Skin of body (tissue), 2 donors: ENCODE measurements around the gene BPIFB1. TPM values are rescaled to one million over a fixed set of nuclear protein-coding genes. Genes with fewer than 3 reads are reported as not detected.

Experiments used
- DNase-seq: peaks from one replicate; lab custom pipeline; 2025; lab: John Stamatoyannopoulos, UW
- total RNA-seq: library from RNA; depleted of rRNA; stranded (reverse); fragments of >200 nt; gene quantifications from one replicate; pipeline ENCODE4 v1.2.3, GENCODE V29; 2014

Gene BPIFB1
- total RNA-seq, 1 donor from 2014 or later: not detected

DNA sequence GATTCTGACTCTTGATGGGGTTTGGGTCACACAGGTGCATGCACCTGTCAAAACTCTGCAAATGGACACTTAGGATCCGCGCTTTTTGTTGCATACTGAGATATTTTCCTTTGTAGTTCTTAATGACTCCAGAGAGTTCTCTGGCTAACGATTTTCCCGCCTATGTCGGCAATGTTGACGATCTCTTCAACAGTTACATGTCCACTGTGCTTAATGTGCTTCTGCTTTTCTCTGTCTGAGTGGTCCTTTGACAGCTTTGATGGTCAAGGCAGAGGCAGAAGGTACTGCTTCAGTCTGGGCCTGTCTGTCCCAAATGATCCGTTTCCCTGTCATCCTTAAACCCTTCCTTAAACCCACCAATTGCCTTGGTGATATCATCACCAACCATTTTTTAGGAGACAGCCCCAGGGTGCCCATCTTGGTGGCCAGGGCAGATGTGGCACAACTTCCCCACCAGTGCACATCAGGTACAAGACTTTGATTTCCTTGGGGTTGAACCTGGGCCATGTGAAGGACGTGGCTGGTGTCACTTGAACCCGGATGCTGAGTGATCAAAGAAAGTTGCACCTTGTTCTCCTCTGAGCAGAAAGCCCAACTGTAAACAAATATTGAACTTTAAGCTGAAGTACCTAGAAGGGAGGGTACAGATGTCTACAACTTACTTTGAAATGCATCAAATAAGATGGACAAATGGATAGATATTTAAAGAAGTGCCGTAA, 10.7 kb upstream of the BPIFB1 start:
- no peak for DNase-seq

DNA sequence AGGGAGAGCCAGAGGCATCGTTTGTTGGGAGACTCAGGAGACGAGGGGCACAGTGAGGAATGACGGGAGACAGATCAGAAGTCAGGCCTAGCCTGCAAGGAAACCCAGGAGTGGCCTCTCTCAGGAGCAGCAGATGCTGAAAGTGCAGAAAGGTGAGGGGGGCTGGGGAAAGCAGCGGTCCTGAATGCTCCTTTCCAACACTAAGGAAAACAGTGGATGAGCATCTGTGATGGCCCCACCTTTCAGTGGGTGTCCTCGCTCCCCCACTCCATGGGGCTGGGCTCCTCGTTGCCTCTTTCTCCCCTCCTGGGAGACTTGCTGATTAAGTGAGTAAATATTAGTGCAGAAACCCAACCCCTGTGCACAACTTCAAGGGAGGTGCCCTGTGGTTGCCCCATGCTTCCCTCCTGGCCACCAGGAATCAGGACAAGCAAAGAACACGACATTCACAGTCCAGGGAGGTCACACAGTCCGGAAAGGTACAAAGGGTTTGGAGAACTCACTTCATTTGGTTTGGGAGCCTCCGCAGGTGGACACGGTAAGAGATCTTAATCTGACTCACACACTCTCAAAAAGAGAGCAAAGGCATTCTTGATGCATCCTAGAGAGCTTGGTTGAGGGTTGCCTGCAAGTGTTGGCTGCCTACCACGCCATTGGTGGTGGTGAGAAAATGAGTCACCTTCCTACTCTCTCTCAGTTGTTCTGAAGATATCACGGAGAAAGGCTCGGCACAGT, 9.7 kb upstream of the BPIFB1 start:
- DNase-seq: no peak

DNA sequence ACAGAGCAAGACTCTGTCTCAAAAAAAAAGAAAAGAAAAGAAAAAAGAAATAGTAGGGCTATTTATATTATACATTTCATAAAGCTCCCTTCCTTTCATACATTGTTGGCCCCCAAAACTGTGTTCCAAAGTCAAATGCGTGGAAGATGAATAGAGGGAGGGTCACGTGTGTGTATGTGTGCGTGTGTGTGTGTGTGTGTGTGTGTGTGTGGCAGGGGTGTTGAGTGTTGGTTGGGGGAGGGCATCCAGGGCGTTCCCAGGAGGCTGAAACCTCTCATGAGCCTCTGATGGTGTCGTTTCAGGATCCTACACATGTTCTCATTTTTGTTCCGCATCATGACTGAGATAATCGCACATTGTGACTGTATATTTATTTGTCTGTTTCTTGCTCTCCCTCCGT, 7.8 kb upstream of the BPIFB1 start:
- no peak for DNase-seq

DNA sequence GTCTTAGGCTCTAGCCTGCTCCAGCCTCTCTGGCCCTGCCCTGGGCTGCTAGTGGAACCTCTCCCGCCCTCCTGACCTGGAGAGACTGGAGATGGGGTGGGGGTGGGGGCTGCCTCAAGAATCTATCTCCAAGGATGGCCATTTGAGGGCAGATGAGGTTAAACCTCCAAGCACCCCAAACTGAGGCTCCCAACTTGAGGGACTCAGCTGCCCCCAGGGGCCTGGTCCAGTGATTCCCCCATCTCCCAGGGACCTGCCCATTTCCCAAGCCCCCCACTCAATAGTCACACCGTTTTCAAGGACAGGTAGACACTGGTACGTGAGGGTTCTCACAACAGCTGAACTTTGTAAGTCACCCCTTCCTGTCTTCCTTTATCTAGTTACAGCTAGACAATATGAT, 7.1 kb upstream of the BPIFB1 start:
- no peak for DNase-seq

DNA sequence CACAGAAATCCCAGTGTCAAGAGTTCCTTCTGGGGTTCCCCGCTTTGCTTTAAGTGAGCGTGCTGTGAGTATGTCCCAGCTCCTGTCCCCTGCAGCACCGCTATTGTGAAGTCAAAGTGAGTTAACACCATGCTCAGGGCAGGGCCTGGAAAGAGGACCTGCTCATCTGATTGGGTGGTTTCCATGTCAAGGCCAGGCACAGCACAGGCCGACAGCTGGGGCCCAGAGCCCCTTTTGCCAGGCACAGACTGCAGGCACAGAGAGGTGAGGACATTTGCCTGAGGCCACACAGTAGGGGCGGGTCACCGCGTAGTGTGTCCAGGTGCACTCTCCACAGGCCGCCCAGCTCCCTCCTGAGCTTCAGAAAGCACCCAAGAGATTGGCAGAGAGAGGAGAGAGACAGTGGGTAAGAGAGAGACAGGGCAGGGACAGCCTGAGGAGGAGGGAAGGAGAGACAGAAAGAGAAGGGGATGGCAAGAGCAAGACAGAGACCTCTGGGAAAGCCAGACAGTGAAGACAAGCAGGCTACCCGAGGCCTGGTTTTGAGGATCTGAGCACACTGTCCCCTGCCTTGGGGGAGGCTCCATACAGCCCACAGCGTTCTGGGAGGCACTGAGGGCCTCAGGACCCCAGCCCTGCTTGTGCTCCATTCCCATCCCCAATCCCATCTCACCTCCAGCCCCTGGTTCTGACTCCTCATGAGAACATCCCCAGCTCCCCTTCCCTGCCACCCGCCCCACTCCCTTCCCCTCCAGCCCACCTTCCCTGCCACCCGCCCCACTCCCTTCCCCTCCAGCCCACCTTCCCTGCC, 6.5 kb upstream of the BPIFB1 start:
- DNase-seq: no peak

DNA sequence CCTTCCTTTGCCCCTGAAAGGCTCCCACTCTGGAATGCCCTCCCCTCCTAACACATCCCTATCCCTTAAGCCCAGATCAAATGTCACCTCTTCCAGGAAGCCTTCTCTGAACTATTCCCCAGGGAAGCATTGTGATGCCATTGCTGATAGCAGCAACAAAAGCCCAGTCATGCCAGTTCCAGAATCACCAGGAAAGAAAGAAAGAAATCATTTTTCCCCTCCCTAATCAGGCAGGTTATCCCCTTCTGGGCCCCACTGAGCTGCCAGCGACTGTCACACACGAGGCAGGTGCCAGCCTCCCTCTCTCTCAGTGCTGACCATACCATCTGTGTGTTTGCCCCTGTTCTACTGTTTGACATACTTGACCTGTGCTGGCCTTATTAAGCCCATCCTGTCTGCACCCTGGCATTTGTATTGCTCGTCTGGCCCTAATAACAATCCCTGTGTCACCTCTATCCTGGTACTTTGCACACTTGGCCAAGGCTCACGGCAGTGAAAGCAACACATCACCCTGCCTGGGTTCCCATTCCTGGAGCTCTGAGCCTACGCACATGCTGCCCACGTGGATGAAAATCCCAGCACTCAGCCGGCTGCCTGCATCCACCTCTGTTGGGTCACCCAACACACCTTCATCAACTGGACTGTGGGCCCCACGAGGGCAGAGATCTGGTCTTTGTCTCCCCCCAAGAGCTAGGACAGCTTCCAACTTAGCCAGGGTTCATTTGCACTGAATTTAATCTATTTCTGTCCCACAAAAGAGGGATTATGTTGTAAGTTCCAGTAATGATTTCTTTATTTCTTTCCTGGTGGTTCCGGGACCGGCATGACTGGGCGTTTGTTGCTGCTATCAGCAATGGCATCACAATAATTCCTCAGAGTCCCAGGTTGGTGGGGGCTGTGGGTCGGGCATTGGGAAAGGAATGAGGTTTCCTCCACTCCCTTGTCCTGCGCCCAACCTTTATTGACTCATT, 5.3 kb upstream of the BPIFB1 start:
- no peak for DNase-seq

DNA sequence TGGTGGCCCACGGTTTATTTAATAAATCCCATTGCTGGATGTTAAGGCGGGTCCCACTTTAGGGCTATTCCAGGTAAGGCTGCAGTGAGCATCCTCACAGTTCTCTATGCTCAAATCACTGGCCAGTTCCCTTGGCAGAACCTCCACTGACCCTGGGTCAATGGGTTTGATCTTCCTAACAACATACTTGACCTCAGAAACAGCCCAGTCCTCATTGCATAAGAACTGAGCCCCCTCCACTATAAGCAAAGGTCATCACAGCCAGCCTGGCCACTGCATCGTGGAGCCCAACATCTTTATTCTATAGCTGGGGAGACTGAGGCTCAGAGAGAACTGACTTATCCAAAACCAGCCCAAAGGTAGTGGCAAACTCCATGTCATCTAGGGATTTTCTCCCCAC, 4.3 kb upstream of the BPIFB1 start:
- DNase-seq: no peak

DNA sequence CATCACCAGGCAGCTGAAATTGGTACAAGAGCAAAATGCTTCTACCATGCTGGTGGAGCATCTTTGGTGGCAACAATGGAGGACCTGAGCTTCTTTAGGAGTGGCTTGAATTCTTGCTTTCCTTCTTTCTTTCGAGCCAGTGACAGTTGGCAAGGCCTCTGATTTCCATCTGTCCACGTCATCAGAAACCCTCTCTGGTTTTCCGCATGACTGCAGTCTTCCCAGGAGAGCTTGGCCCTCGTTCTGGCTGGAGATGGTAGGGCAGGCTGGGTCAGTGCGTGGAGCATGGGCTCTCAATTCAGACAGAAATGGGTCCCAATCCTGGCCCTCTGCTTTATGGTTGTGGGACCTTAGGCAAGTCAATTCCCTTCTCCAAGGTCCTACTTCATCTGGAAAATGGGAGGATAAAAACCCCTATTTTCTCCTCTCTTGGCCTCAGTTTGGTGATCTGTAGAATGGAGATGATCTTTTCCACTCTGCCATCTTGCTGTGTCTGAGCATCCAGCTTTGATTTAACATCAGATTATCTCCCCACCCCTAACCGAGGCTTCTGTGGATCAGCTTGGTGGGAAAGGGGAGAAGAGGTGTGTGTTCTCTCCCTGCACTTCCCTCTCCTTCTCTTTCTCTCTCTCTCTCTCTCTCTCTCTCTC, 3.6 kb upstream of the BPIFB1 start:
- no peak for DNase-seq

DNA sequence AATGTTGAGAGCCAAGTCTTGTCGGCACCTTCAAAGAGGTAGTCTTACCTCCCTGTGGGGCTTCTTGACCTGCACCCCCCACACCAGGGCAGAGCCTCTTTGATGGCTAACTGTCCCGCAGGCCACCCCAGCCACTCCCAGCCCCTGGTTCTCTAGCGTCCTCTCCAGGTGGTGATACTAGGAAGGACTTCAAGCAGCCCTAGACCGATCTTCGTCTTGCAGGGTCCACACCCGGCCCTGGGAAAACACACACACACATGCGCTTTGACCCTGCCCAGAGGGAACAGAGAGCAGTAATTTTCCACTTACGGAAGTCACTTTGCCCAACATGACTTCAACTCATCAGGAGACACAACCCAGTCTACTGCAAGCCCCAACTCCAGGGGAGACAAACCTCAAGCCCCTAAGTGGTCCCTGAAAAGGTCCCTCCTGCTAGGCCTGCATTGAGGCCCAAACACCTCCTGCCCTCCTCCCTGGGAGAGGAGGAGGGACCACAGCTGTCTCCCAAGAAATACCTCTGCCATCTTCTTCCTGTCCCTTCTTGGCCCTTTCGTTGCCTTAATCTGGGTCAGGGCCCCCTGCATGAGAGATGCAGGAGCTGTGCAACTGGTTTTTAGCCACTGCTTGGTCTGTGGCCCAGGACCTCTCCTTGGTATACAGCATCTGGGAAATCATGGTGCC, 2.9 kb upstream of the BPIFB1 start:
- no peak for DNase-seq

DNA sequence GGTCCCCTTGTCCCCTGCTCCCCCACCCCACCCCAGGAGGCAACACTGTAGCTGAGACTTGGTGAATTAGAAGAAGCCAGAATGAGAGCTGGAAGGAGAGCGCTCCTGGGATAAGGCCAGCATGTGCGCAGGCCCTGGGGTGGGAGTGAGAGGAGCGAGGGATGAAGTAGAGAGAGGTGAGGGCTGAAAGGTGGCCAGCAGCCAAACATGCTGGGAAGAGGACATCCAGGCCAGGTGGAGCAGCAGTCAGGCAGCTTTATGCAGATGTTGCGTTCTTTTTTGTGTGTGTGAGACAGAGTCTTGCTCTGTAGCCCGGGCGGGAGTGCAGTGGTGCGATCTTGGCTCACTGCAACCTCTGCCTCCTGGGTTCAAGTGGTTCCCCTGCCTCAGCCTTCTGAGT, 2.2 kb upstream of the BPIFB1 start:
- DNase-seq: no peak

DNA sequence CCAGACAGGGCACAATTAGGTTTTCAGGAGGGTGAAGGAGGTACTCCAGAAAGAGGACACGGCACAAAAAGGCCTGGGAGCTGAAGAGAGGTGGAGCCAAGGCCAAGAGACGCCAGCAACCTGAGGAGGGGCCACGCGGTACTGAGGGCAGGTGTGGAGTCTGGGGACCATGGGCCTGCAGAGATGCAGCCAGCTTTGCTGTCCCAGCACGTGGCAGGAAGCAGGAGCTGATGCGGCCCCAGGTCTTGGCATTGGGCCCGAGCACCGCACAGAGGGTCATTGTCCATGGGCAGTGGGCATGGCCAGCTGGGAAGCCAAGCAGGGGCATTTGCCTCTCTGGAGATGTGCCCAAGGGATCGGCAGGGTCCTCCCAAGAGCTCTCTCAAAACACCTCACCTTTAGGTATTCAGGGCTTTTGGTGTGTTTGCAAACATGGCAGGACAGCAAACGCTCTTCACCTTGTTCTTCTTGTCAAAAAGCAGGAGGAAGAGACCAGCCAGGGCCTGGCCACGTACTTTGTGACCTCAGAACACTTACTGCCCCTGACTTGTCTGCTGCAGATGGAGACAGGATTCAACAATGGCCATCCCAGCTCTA, 1.4 kb upstream of the BPIFB1 start:
- DNase-seq: no peak

DNA sequence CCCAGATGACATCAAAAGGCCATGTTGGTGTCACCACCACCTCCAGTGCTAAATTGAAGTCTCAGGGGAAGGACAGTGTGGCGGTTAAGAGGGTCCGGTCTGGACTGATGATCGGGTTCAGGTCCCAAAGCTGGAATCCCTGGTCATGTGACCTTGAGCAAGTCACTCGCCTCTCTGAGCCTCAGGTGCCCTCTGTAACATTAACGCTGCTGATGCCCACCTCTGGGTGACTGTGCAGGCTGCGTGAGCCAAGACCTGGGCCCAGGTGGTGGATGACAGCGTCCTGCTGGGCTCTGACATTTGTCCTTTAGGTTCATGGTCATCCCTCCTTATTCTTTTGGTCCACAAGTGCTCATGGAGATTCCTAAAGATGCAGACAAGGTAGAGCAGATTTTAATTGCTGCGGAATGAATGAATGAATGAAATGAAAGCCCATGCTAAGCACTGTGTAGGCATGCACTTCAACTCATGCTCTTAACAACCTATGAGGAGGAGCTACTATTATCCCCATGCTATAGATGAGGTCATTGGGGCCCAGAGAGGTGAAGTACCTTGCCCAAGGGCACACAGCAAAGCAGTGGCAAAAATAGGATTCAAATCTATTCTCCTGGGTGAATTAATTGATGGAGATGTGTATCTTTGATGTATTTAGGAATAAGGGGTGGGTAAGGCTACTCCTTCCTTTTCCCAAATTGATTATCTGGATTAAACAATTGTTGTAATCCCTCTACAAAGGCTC, 649 bp upstream of the BPIFB1 start:
- DNase-seq: no peak

DNA sequence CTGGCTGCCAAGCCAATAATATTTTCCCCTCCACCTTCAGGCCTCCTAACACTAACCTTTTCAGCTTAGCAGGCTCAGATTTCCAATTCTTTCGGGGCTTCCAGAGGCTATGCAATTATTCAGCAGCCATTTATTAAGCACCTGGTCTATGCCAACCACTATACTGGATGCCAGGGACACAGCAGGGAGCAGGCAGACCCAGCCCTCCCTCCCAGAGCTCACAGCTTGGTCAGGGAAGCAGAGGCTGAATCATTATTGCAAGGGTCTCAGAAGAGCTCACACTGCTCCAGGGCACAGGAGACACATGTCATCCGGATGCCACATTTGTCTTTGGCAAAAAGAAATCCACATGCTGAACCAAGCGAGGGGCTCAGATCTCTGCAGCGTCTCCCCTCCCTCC, 1.3 kb downstream of the BPIFB1 start:
- no peak for DNase-seq

DNA sequence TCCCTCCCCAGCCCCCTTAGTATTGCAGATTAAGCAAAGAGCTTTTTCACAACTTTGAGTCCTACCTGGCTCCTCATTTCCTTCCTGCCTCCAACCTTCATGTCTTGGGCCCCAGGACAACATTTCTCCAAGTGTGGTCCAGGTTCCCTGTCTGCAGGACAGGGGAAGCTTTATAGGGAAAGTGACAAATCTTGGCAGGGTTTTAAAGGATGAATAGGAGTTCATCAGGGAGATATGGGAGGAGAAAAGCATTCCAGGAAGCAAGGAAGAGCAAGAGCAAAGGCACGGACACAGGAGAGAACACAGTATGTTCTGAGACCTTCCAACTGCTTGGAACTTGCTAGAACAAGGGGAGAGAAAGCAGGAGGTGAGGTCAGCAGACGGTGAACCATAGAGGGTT, 1.9 kb downstream of the BPIFB1 start:
- DNase-seq: no peak

DNA sequence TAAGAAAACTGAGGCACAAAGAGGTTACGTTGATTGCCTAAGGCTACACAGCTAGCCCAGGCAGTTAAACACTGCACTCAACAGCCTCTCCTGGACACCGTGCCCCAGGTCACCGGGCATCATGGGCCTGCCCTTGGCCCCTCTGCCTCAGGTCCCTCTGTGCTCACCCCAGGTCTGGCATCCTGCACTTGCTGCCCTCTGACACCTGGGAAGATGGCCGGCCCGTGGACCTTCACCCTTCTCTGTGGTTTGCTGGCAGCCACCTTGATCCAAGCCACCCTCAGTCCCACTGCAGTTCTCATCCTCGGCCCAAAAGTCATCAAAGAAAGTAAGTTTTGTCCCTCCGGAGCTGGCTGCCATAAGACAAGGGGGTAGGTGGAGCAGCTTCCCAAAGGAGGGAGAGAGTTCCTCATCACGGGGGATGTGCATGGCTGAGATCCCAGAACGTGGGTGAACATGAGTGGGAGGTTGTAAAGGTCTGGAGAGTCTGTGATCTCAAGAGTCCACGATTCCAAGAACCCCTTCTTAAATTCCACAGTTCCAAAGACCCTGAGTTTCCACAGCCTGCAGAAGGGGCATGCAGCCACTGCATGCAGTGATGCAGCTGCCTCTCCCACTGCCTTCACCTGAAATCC, 3.0 kb downstream of the BPIFB1 start:
- DNase-seq: no peak

DNA sequence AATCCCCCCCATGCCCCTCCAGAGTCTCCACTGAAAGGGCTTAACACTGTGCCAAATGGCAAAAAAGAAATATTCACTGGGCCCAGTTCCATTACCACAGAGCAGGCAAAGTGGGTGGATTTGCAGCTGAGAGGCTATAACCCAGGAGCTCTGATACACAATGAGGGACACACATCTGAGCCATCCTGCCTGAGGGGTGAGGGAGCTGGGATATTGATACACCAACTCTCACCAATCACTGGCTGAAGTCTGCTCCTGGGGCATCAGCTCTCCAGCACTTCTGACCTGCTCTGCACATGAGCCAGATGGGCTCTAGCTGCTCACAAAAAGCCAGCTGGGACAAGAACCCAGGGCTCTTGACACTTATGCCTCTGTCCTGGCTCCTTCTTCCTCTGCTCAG, 4.9 kb downstream of the BPIFB1 start:
- no peak for DNase-seq

DNA sequence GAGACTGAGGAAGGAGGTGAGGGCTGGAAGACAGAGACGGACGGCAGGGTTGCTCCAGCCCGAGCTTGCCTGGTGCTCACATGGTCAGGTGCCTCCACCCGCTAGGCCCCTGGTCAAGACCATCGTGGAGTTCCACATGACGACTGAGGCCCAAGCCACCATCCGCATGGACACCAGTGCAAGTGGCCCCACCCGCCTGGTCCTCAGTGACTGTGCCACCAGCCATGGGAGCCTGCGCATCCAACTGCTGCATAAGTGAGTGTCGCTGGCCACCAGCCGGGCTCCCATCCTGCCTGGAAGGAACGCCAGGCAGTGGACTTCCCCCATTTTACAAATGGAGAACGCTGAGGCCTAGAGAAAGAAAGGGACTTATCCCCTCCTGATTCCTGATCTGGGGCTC, 7.8 kb downstream of the BPIFB1 start:
- DNase-seq: no peak

DNA sequence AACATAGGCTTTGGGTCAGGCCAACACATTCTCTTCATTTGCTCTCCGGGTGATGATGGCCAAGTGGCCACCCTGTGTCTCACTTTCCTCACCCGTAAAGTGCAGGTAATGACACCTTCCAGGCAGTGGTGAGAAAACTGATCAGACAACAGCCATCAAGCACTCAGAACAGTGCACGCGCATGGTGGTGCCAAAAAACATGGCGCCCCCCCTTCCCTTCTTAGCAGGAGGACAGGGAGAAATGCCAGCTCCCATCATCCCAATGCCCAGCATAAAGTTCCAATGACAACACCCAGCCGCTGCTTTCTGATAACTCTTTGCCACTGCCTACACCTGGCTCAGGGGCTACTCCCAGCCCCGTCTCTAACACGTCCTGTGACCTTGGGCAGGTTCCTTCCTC, 8.4 kb downstream of the BPIFB1 start:
- DNase-seq: no peak
